HepG2 (cell line): ENCODE results near the gene CACNA1D.

Experiments used
- CEBPZ ChIP-seq: IDR thresholded peaks from 2 replicates; pipeline ENCODE4 v1.6.1; 2012; ENCODE audit warnings: low read length, improper control_type of control experiment
- CTCF ChIP-seq: sonication (generic); formaldehyde crosslinking; IDR thresholded peaks from 2 replicates; pipeline ENCODE4 v1.5.0; 2020; ENCODE audit warnings: mild to moderate bottlenecking, missing genetic modification reagents, moderate library complexity
- IRF9 ChIP-seq: sonication (generic); formaldehyde crosslinking; IDR thresholded peaks from 2 replicates; pipeline ENCODE4 v1.8.0; 2022; ENCODE audit warnings: missing genetic modification reagents, mild to moderate bottlenecking, borderline replicate concordance
- POLR2A ChIP-seq, 2 experiments: IDR thresholded peaks; 2 replicates each; pipeline ENCODE4 v1.6.1; 2011; ENCODE audit warnings: low read depth in 2 of 2, low read length in 2 of 2, mild to moderate bottlenecking in 1 of 2, moderate library complexity in 1 of 2; ENCODE audit not compliant: insufficient read depth in 1 of 2
- RELA ChIP-seq: sonication (generic); formaldehyde crosslinking; IDR thresholded peaks from 2 replicates; pipeline ENCODE4 v1.4.0; 2020; ENCODE audit warnings: missing genetic modification reagents
- ZNF12 ChIP-seq: sonication (generic); formaldehyde crosslinking; IDR thresholded peaks from 2 replicates; pipeline ENCODE4 v1.5.0; 2020; ENCODE audit warnings: missing genetic modification reagents

GRCh38 chr3:53483821-53484220 lies 10.6 kb upstream of the CACNA1D start:
- no peak for TF ChIP-seq CTCF (CRISPR knock-in tag)
- TF ChIP-seq CEBPZ = no peak
- TF ChIP-seq POLR2A (IDR thresholded peaks at IDR 0.05; ENCODE audit: insufficient read depth in 1 of 2, low read depth in 2 of 2, low read length in 2 of 2) = no peak
- no peak for TF ChIP-seq IRF9 (CRISPR knock-in tag)
- TF ChIP-seq ZNF12 (CRISPR knock-in tag) = no peak
- TF ChIP-seq RELA (CRISPR knock-in tag) = no peak
